Calu3 (cell line): ENCODE results near the gene CDK5R1. TPM values are rescaled to one million over a fixed set of nuclear protein-coding genes. Genes with fewer than 3 reads are reported as not detected.

Experiments
- BruUV-seq: library from RNA; stranded (reverse); fragments of 400-500 nt; replicated peaks from 2 replicates; lab custom pipeline; 2021; lab: Mats Ljungman, UMichigan
- CTCF ChIA-PET: fragments of 300-600 bp; sonication (Branson Sonifier 250); formaldehyde crosslinking; loops from one replicate; lab custom pipeline; 2022; ENCODE audit warnings: antibody characterized with exemption; lab: Charles Lee
- DNase-seq: peaks from one replicate; pipeline ENCODE4 v3.0.0; 2022
- H3K27ac Mint-ChIP-seq: one replicate; pipeline ENCODE4 v1.8.0; 2022; ENCODE audit warnings: mixed read lengths; ENCODE audit not compliant: unreplicated experiment
- H3K27me3 Mint-ChIP-seq: one replicate; pipeline ENCODE4 v1.8.0; 2022; ENCODE audit warnings: mixed read lengths; ENCODE audit not compliant: unreplicated experiment
- H3K36me3 Mint-ChIP-seq: one replicate; pipeline ENCODE4 v1.8.0; 2022; ENCODE audit warnings: mild to moderate bottlenecking, moderate library complexity, mixed read lengths; ENCODE audit not compliant: insufficient read depth, unreplicated experiment
- H3K4me1 Mint-ChIP-seq: one replicate; pipeline ENCODE4 v1.8.0; 2022; ENCODE audit warnings: mild to moderate bottlenecking, low read depth, mixed read lengths; ENCODE audit not compliant: unreplicated experiment
- H3K4me3 Mint-ChIP-seq: one replicate; pipeline ENCODE4 v1.8.0; 2022; ENCODE audit warnings: mild to moderate bottlenecking, low read depth, moderate library complexity, mixed read lengths; ENCODE audit not compliant: unreplicated experiment
- H3K9me3 Mint-ChIP-seq: one replicate; pipeline ENCODE4 v1.8.0; 2022; ENCODE audit warnings: low read depth, mixed read lengths; ENCODE audit not compliant: unreplicated experiment
- CTCF ChIP-seq: fragments of 200-600 bp; IDR thresholded peaks from one replicate; pipeline ENCODE4 v1.8.0; 2022; ENCODE audit warnings: antibody characterized with exemption; ENCODE audit not compliant: unreplicated experiment
- intact Hi-C: fragments of 100-400 bp; cut with micrococcal nuclease; formaldehyde crosslinking; loops from one replicate; pipeline ENCODE4 v1.10.0; 2022; ENCODE audit not compliant: unreplicated experiment
- total RNA-seq: library from RNA; stranded (reverse); gene quantifications from 2 replicates; pipeline ENCODE4 v1.2.3, GENCODE V29; 2022

Gene CDK5R1
- total RNA-seq, 1 experiment from 2014 or later, result 4.3 TPM

- Mint-ChIP-seq H3K27ac (no peak overlapping the region), H3K4me3 (no peak overlapping the region), H3K27me3 (no peaks in the 10 kb centered on the region), H3K9me3 (no peaks in the 10 kb centered on the region), H3K4me1 (no peaks in the 10 kb centered on the region), H3K36me3 (peaks cover 4% of the 10 kb centered on the region)
- intact Hi-C loops, result no loop called here
- no peak for TF ChIP-seq CTCF
- BruUV-seq, result no TSS peak
- CTCF ChIA-PET, result no interaction called here
- DNase-seq, result no peak
These were observed 42.0 kb downstream of the CDK5R1 start for GRCh38 chr17:32528825-32529224.

- TF ChIP-seq CTCF, result no peak
- Mint-ChIP-seq H3K9me3 (no peaks in the 10 kb centered on the region), H3K36me3 (peaks cover 4% of the 10 kb centered on the region), H3K4me3 (no peak overlapping the region), H3K27me3 (no peaks in the 10 kb centered on the region), H3K4me1 (no peaks in the 10 kb centered on the region), H3K27ac (no peak overlapping the region)
- no peak for DNase-seq
- CTCF ChIA-PET, result no interaction called here
- no TSS peak for BruUV-seq
- intact Hi-C loops, result no loop called here
These were observed 42.8 kb downstream of the CDK5R1 start for GRCh38 chr17:32529604-32530003.

GRCh38 chr17:32533296-32533695, 46.5 kb downstream of the CDK5R1 start:
- Mint-ChIP-seq H3K27me3 (no peaks in the 10 kb centered on the region), H3K36me3 (no peaks in the 10 kb centered on the region), H3K4me3 (no peak overlapping the region), H3K9me3 (no peaks in the 10 kb centered on the region), H3K4me1 (no peaks in the 10 kb centered on the region), H3K27ac (no peak overlapping the region)
- no peak for TF ChIP-seq CTCF
- no peak for DNase-seq
- intact Hi-C loops, result no loop called here
- CTCF ChIA-PET, result no interaction called here
- BruUV-seq, result no TSS peak

- Mint-ChIP-seq H3K27me3 (no peaks in the 10 kb centered on the region), H3K4me3 (no peak overlapping the region), H3K4me1 (no peaks in the 10 kb centered on the region), H3K27ac (no peak overlapping the region), H3K36me3 (no peaks in the 10 kb centered on the region), H3K9me3 (no peaks in the 10 kb centered on the region)
- TF ChIP-seq CTCF, result no peak
- intact Hi-C loops, result no loop called here
- CTCF ChIA-PET, result interaction anchor here (1.2 kb wide), 1 partner anchor 14 kb away, joined by 3 read pairs; no protein-coding TSS in a partner anchor
- no TSS peak for BruUV-seq
- no peak for DNase-seq
These were observed 50.2 kb downstream of the CDK5R1 start for GRCh38 chr17:32536736-32537643.

Other genes with a start within 250 kb of the CDK5R1 start
- gene RHBDL3, start 221.2 kb upstream of the CDK5R1 start, total RNA-seq, result 0.24 and 0.27 TPM in 2 replicates
- gene C17orf75, start 144.8 kb upstream of the CDK5R1 start, total RNA-seq, result 17.6 and 21.1 TPM in 2 replicates
- gene ZNF207, start 136.8 kb upstream of the CDK5R1 start, total RNA-seq, result 198 and 212 TPM in 2 replicates
- gene PSMD11, start 42.5 kb upstream of the CDK5R1 start, total RNA-seq, result 152 and 167 TPM in 2 replicates